Transverse colon (tissue), 3 donors: ENCODE measurements around the gene SMAD9.

Experiments
- EP300 ChIP-seq: sonication (generic); formaldehyde crosslinking; IDR thresholded peaks from one replicate; pipeline ENCODE4 v1.6.1; 2017; ENCODE audit warnings: antibody characterized with exemption, low read depth
- POLR2A ChIP-seq: fragments of 450-650 bp; IDR thresholded peaks from one replicate; pipeline ENCODE4 v1.6.1; 2016; ENCODE audit warnings: antibody characterized with exemption, mild to moderate bottlenecking, moderate library complexity
- TF ChIP-seq, protein P1 (sequence below), 5 experiments: fragments of 200-600 bp in 3 of 5; fragments of 450-650 bp in 2 of 5; sonication (generic) in 3 of 5; IDR thresholded peaks; 1 replicate in 2 of 5; 2 replicates in 3 of 5; pipeline ENCODE4 v1.5.1; 2016 to 2017; ENCODE audit warnings: antibody characterized with exemption in 5 of 5, inconsistent platforms in 3 of 5, mild to moderate bottlenecking in 2 of 5, moderate library complexity in 1 of 5

DNA sequence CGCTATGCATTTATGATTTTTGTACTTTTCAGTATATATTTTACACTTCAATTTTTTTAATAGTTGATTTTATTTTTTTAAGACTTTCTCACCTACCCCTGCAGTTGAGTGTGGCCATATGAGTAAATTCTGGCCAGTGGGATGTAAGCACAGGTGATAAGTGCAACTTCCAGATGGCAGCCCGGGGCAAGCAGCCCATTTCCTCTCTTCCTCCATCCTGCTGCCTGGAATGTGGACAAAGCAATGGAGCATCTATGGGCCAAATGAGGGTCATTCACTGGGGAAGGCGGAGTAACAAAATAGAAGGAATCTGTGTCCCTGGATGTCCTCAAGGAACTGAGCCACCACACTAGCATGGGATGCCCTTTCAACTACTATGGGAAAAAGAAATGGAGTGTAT lies 88.7 kb downstream of the SMAD9 start:
- TF ChIP-seq, protein P1, sequence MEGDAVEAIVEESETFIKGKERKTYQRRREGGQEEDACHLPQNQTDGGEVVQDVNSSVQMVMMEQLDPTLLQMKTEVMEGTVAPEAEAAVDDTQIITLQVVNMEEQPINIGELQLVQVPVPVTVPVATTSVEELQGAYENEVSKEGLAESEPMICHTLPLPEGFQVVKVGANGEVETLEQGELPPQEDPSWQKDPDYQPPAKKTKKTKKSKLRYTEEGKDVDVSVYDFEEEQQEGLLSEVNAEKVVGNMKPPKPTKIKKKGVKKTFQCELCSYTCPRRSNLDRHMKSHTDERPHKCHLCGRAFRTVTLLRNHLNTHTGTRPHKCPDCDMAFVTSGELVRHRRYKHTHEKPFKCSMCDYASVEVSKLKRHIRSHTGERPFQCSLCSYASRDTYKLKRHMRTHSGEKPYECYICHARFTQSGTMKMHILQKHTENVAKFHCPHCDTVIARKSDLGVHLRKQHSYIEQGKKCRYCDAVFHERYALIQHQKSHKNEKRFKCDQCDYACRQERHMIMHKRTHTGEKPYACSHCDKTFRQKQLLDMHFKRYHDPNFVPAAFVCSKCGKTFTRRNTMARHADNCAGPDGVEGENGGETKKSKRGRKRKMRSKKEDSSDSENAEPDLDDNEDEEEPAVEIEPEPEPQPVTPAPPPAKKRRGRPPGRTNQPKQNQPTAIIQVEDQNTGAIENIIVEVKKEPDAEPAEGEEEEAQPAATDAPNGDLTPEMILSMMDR (IDR thresholded peaks at IDR 0.05), result no peak
- no peak for TF ChIP-seq POLR2A
- no peak for TF ChIP-seq EP300
